H1 (cell line): Measurements from ENCODE around the gene PARS2.

Experiments used
- ASH2L ChIP-seq: fragments of 200-600, 300-600 bp; sonication (generic); IDR thresholded peaks from one replicate; pipeline ENCODE4 v1.7.1; 2017; ENCODE audit warnings: low read length
- BCL11A ChIP-seq, 2 experiments: IDR thresholded peaks; one replicate each; pipeline ENCODE4 v1.6.1; 2011; ENCODE audit warnings: low read depth in 2 of 2, low read length in 2 of 2, mild to moderate bottlenecking in 2 of 2
- EZH2 ChIP-seq: fragments of 200-600 bp; sonication (generic); IDR thresholded peaks from 2 replicates; pipeline ENCODE4 v1.7.1; 2012; ENCODE audit warnings: low read depth, mild to moderate bottlenecking, moderate library complexity, low read length, inconsistent platforms; ENCODE audit not compliant: severe bottlenecking
- GTF2F1 ChIP-seq: IDR thresholded peaks from 2 replicates; pipeline ENCODE4 v1.6.1; 2012; ENCODE audit warnings: low read depth, low read length, improper control_type of control experiment, borderline replicate concordance
- MAX ChIP-seq: IDR thresholded peaks from 2 replicates; pipeline ENCODE4 v1.6.1; 2012; ENCODE audit warnings: inconsistent platforms
- NRF1 ChIP-seq: IDR thresholded peaks from 2 replicates; pipeline ENCODE4 v1.6.1; 2011; ENCODE audit warnings: mild to moderate bottlenecking, low read depth, low read length, improper control_type of control experiment
- PHF8 ChIP-seq: fragments of 200-600 bp; sonication (generic); conservative IDR thresholded peaks from 2 replicates; pipeline ENCODE4 v1.7.1; 2012; ENCODE audit warnings: low read depth, mild to moderate bottlenecking, inconsistent platforms, low read length, moderate library complexity
- POLR2A ChIP-seq, 2 experiments: IDR thresholded peaks; 1 replicate in 1 of 2; 2 replicates in 1 of 2; pipeline ENCODE4 v1.6.1; 2011; ENCODE audit warnings: low read depth in 2 of 2, low read length in 2 of 2, mild to moderate bottlenecking in 2 of 2; ENCODE audit errors: control extremely low read depth in 1 of 2
- POLR2AphosphoS5 ChIP-seq: IDR thresholded peaks from 2 replicates; pipeline ENCODE4 v1.6.1; 2011; ENCODE audit warnings: low read depth, low read length
- SAP30 ChIP-seq: fragments of 300-600 bp; sonication (generic); IDR thresholded peaks from 2 replicates; pipeline ENCODE4 v1.7.1; 2012; ENCODE audit warnings: low read length, moderate library complexity, mild to moderate bottlenecking, inconsistent platforms; ENCODE audit not compliant: insufficient read depth, insufficient replicate concordance
- SIN3A ChIP-seq, 2 experiments: IDR thresholded peaks in 1 of 2; conservative IDR thresholded peaks in 1 of 2; 2 replicates each; pipeline ENCODE4 v1.6.1; 2011 to 2012; ENCODE audit warnings: low read length in 2 of 2, improper control_type of control experiment in 1 of 2, low read depth in 1 of 2, mild to moderate bottlenecking in 1 of 2
- TBP ChIP-seq: IDR thresholded peaks from 2 replicates; pipeline ENCODE4 v1.6.1; 2011; ENCODE audit warnings: low read depth, low read length, improper control_type of control experiment
- YY1 ChIP-seq: IDR thresholded peaks from 2 replicates; pipeline ENCODE4 v1.6.1; 2011; ENCODE audit warnings: low read depth, mild to moderate bottlenecking, low read length
- TF ChIP-seq, protein P1 (sequence below), 3 experiments: IDR thresholded peaks; 1 replicate in 2 of 3; 2 replicates in 1 of 3; pipeline versions ENCODE4 v1.5.1 to v1.6.1; 2011; ENCODE audit warnings: low read length in 3 of 3, mild to moderate bottlenecking in 3 of 3, inconsistent platforms in 2 of 3, low read depth in 1 of 3, moderate library complexity in 1 of 3; ENCODE audit not compliant: insufficient read depth in 1 of 3; ENCODE audit errors: control extremely low read depth in 1 of 3

DNA sequence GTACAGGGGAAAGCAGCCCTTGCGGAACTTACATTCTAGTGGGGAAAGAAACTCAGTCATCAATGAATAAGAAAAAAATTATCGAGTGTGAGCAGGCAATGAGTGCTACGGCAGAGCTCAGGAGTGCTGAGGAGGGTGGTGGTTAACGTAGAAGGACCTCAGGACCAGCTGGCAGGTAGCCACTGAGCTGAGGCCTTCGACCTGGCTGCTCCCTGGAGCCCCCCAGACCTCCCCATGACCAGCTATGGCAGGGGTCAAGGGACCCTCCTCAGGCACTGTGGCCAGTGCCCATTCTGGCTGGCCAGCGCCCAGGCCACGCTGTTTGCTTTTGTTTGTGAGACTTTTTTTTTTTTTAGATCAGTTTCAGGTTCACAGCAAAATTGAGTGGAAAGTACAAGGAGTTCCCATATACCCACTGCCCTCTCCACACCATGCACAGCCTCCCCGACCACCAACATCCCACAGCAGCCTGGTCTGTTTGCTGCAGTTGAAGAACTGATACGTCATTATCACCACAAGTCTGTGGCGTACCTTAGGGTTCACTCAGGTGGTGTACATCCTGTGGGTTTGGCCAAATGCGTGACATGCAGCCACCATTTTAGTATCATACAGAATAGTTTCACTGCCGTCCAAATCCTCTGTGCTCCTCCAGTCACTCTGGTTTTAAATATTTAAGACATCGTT lies 48.6 kb upstream of the PARS2 start:
- TF ChIP-seq ASH2L (no peak), MAX (no peak), GTF2F1 (no peak), EZH2 (no peak), PHF8 (no peak), TBP (no peak), POLR2AphosphoS5 (no peak), YY1 (no peak), POLR2A (IDR thresholded peaks at IDR 0.05; ENCODE audit: control extremely low read depth in 1 of 2, low read depth in 2 of 2, low read length in 2 of 2) (no peak), BCL11A (IDR thresholded peaks at IDR 0.05; ENCODE audit: low read depth in 2 of 2, low read length in 2 of 2) (no peak), NRF1 (no peak), SAP30 (no peak), SIN3A (conservative IDR thresholded peaks at IDR 0.05 in 1 of 2, IDR thresholded peaks at IDR 0.05 in 1 of 2; ENCODE audit: low read depth in 1 of 2, low read length in 2 of 2) (no peak)
- TF ChIP-seq, protein P1, sequence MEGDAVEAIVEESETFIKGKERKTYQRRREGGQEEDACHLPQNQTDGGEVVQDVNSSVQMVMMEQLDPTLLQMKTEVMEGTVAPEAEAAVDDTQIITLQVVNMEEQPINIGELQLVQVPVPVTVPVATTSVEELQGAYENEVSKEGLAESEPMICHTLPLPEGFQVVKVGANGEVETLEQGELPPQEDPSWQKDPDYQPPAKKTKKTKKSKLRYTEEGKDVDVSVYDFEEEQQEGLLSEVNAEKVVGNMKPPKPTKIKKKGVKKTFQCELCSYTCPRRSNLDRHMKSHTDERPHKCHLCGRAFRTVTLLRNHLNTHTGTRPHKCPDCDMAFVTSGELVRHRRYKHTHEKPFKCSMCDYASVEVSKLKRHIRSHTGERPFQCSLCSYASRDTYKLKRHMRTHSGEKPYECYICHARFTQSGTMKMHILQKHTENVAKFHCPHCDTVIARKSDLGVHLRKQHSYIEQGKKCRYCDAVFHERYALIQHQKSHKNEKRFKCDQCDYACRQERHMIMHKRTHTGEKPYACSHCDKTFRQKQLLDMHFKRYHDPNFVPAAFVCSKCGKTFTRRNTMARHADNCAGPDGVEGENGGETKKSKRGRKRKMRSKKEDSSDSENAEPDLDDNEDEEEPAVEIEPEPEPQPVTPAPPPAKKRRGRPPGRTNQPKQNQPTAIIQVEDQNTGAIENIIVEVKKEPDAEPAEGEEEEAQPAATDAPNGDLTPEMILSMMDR (IDR thresholded peaks at IDR 0.05; ENCODE audit: control extremely low read depth in 1 of 3, insufficient read depth in 1 of 3, low read depth in 1 of 3, low read length in 3 of 3) = no peak
